HG02852 (cell line): ENCODE measurements around the gene SPDYE2.
"Not testable (repeated sequence)": the region's sequence is repeated elsewhere in the genome, so short reads cannot be mapped to it uniquely, and the experiment has no call there.

Experiments
- ATAC-seq: cut with Tn5 transposase; IDR thresholded peaks from one replicate; pipeline ENCODE4 v1.9.1; 2021; ENCODE audit warnings: mild to moderate bottlenecking, moderate library complexity; ENCODE audit not compliant: unreplicated experiment

SPDYE2 gene

GRCh38 chr7:102550808-102551422, at the start of gene SPDYE2:
SPDYE2 (plus strand) TSS chr7:102551226; CDS start chr7:102553256, 2,030 bp downstream.
- ATAC-seq, result not testable (repeated sequence)

GRCh38 chr7:102503141-102503540, 47.9 kb upstream of the SPDYE2 start:
- not testable (repeated sequence) for ATAC-seq

GRCh38 chr7:102505298-102506185, 45.5 kb upstream of the SPDYE2 start:
- ATAC-seq, result not testable (repeated sequence)

- ATAC-seq, result not testable (repeated sequence)
Measured at GRCh38 chr7:102507410-102508088, 43.5 kb upstream of the SPDYE2 start.

GRCh38 chr7:102510575-102510974, 40.5 kb upstream of the SPDYE2 start:
- ATAC-seq, result not testable (repeated sequence)

GRCh38 chr7:102511860-102512522, 39.0 kb upstream of the SPDYE2 start:
- peak; percentile 34 for ATAC-seq

- not testable (repeated sequence) for ATAC-seq
Measured at GRCh38 chr7:102512642-102513221, 38.3 kb upstream of the SPDYE2 start.

GRCh38 chr7:102514881-102515721, 35.9 kb upstream of the SPDYE2 start:
- ATAC-seq, result peak; percentile 71

GRCh38 chr7:102515889-102516288, 35.1 kb upstream of the SPDYE2 start:
- not testable (repeated sequence) for ATAC-seq

GRCh38 chr7:102516951-102517350, 34.1 kb upstream of the SPDYE2 start:
- ATAC-seq, result not testable (repeated sequence)

GRCh38 chr7:102517550-102518147, 33.4 kb upstream of the SPDYE2 start, which contains the start of gene RASA4B:
RASA4B (minus strand) TSS chr7:102517777; CDS start chr7:102517710, 67 bp downstream.
- ATAC-seq, result peak; percentile 58

GRCh38 chr7:102520797-102521196, 30.2 kb upstream of the SPDYE2 start:
- not testable (repeated sequence) for ATAC-seq

GRCh38 chr7:102524803-102525202, 26.2 kb upstream of the SPDYE2 start:
- ATAC-seq, result not testable (repeated sequence)

GRCh38 chr7:102527182-102527581, 23.8 kb upstream of the SPDYE2 start:
- not testable (repeated sequence) for ATAC-seq

GRCh38 chr7:102527822-102528793, 22.9 kb upstream of the SPDYE2 start:
- not testable (repeated sequence) for ATAC-seq

GRCh38 chr7:102531583-102531982, 19.4 kb upstream of the SPDYE2 start:
- not testable (repeated sequence) for ATAC-seq

GRCh38 chr7:102532127-102532526, 18.9 kb upstream of the SPDYE2 start:
- ATAC-seq, result not testable (repeated sequence)
